T-helper 1 cell treated with Interleukin-12 subunit alpha and Interleukin-12 subunit beta and Interleukin-4 antibody, amounts not matched to agents 30 μg/mL and 1 μg/mL, for 36 hours (primary cell): ENCODE measurements around the gene FHIP2A.
"Not testable (repeated sequence)": the region's sequence is repeated elsewhere in the genome, so short reads cannot be mapped to it uniquely, and the experiment has no call there.

Experiments
- H3K27ac Mint-ChIP-seq: one replicate; pipeline ENCODE4 v1.8.0; 2021; ENCODE audit warnings: mild to moderate bottlenecking, mixed read lengths
- H3K27me3 Mint-ChIP-seq: one replicate; pipeline ENCODE4 v1.8.0; 2021; ENCODE audit warnings: low read depth, mixed read lengths
- H3K36me3 Mint-ChIP-seq: one replicate; pipeline ENCODE4 v1.8.0; 2021; ENCODE audit warnings: low read depth, mixed read lengths
- H3K4me1 Mint-ChIP-seq: one replicate; pipeline ENCODE4 v1.8.0; 2021; ENCODE audit warnings: low read depth, mixed read lengths
- H3K4me3 Mint-ChIP-seq: one replicate; pipeline ENCODE4 v1.8.0; 2021; ENCODE audit warnings: mild to moderate bottlenecking, moderate library complexity, mixed read lengths
- H3K9me3 Mint-ChIP-seq: one replicate; pipeline ENCODE4 v1.8.0; 2021; ENCODE audit warnings: mixed read lengths

The FHIP2A gene

GRCh38 chr10:114856544-114857287 lies 35.1 kb downstream of the FHIP2A start:
- Mint-ChIP-seq H3K4me1 (peaks cover 22% of the 10 kb centered on the region), H3K27ac (peak overlapping the region; percentile 57), H3K4me3 (no peak overlapping the region), H3K27me3 (no peaks in the 10 kb centered on the region), H3K9me3 (no peaks in the 10 kb centered on the region), H3K36me3 (peaks cover 38% of the 10 kb centered on the region)

- Mint-ChIP-seq H3K27ac (peak overlapping the region; percentile 57), H3K4me1 (peaks cover 22% of the 10 kb centered on the region), H3K36me3 (peaks cover 36% of the 10 kb centered on the region), H3K4me3 (peak overlapping the region; percentile 11)
- H3K9me3 Mint-ChIP-seq, H3K27me3 Mint-ChIP-seq: not testable (repeated sequence)
These were observed 35.6 kb downstream of the FHIP2A start for GRCh38 chr10:114857288-114857565.

- Mint-ChIP-seq H3K4me1 (peaks cover 22% of the 10 kb centered on the region), H3K4me3 (no peak overlapping the region), H3K36me3 (peaks cover 31% of the 10 kb centered on the region)
These were observed 36.5 kb downstream of the FHIP2A start for GRCh38 chr10:114857922-114858629.

GRCh38 chr10:114859222-114859621 lies 37.6 kb downstream of the FHIP2A start:
- H3K27ac Mint-ChIP-seq = peak overlapping the region; percentile 38
- H3K4me1 Mint-ChIP-seq = peaks cover 22% of the 10 kb centered on the region
- H3K36me3 Mint-ChIP-seq = peaks cover 33% of the 10 kb centered on the region
- H3K27me3 Mint-ChIP-seq = no peaks in the 10 kb centered on the region
- no peak overlapping the region for H3K4me3 Mint-ChIP-seq
- H3K9me3 Mint-ChIP-seq = no peaks in the 10 kb centered on the region

More at GRCh38 chr10:114857922-114858629, 36.5 kb downstream of the FHIP2A start:
- H3K27me3 Mint-ChIP-seq = no peaks in the 10 kb centered on the region
- no peaks in the 10 kb centered on the region for H3K9me3 Mint-ChIP-seq
- no peak overlapping the region for H3K27ac Mint-ChIP-seq

- H3K27ac Mint-ChIP-seq = no peak overlapping the region
- no peaks in the 10 kb centered on the region for H3K27me3 Mint-ChIP-seq
- H3K4me3 Mint-ChIP-seq = no peak overlapping the region
- peaks cover 37% of the 10 kb centered on the region for H3K36me3 Mint-ChIP-seq
- peaks cover 7% of the 10 kb centered on the region for H3K4me1 Mint-ChIP-seq
- no peaks in the 10 kb centered on the region for H3K9me3 Mint-ChIP-seq
These were observed 40.9 kb downstream of the FHIP2A start for GRCh38 chr10:114862456-114862855.

- no peaks in the 10 kb centered on the region for H3K4me1 Mint-ChIP-seq
- no peaks in the 10 kb centered on the region for H3K27me3 Mint-ChIP-seq
- no peak overlapping the region for H3K27ac Mint-ChIP-seq
- peaks cover 18% of the 10 kb centered on the region for H3K36me3 Mint-ChIP-seq
- no peaks in the 10 kb centered on the region for H3K9me3 Mint-ChIP-seq
- no peak overlapping the region for H3K4me3 Mint-ChIP-seq
These were observed 45.8 kb downstream of the FHIP2A start for GRCh38 chr10:114867365-114867764.

GRCh38 chr10:114868870-114869519 lies 47.4 kb downstream of the FHIP2A start:
- H3K36me3 Mint-ChIP-seq = peaks cover 15% of the 10 kb centered on the region

GRCh38 chr10:114869520-114869892 lies 47.9 kb downstream of the FHIP2A start:
- no peak overlapping the region for H3K4me3 Mint-ChIP-seq

More at GRCh38 chr10:114868870-114869519, 47.4 kb downstream of the FHIP2A start:
- H3K27ac Mint-ChIP-seq = no peak overlapping the region
- H3K4me3 Mint-ChIP-seq = no peak overlapping the region
- no peaks in the 10 kb centered on the region for H3K9me3 Mint-ChIP-seq
- H3K27me3 Mint-ChIP-seq = peaks cover 3% of the 10 kb centered on the region
- H3K4me1 Mint-ChIP-seq = no peaks in the 10 kb centered on the region

GRCh38 chr10:114870486-114870885 lies 48.9 kb downstream of the FHIP2A start:
- H3K4me3 Mint-ChIP-seq = no peak overlapping the region
- H3K4me1 Mint-ChIP-seq = peaks cover 5% of the 10 kb centered on the region
- no peaks in the 10 kb centered on the region for H3K9me3 Mint-ChIP-seq
- H3K27me3 Mint-ChIP-seq = peaks cover 11% of the 10 kb centered on the region
- H3K36me3 Mint-ChIP-seq = peaks cover 8% of the 10 kb centered on the region
- no peak overlapping the region for H3K27ac Mint-ChIP-seq

More at GRCh38 chr10:114869520-114869892, 47.9 kb downstream of the FHIP2A start:
- peaks cover 12% of the 10 kb centered on the region for H3K36me3 Mint-ChIP-seq
- H3K9me3 Mint-ChIP-seq = no peaks in the 10 kb centered on the region
- peaks cover 4% of the 10 kb centered on the region for H3K27me3 Mint-ChIP-seq
- no peak overlapping the region for H3K27ac Mint-ChIP-seq
- no peaks in the 10 kb centered on the region for H3K4me1 Mint-ChIP-seq

GRCh38 chr10:114871379-114871778 lies 49.8 kb downstream of the FHIP2A start:
- peaks cover 14% of the 10 kb centered on the region for H3K27me3 Mint-ChIP-seq
- no peak overlapping the region for H3K4me3 Mint-ChIP-seq
- peaks cover 4% of the 10 kb centered on the region for H3K36me3 Mint-ChIP-seq
- H3K4me1 Mint-ChIP-seq = peaks cover 5% of the 10 kb centered on the region
- no peak overlapping the region for H3K27ac Mint-ChIP-seq
- H3K9me3 Mint-ChIP-seq = no peaks in the 10 kb centered on the region
